GM12864 (cell line): ENCODE measurements around the gene HDAC10.

Experiments
- DNase-seq: peaks from one replicate; pipeline ENCODE4 v3.0.0-alpha.2; 2011; ENCODE audit warnings: low read depth
- H3K4me3 ChIP-seq: 2 replicates; pipeline ENCODE4 v1.5.1; 2011; ENCODE audit warnings: mild to moderate bottlenecking, low read depth, low read length, control low read depth
- TF ChIP-seq, protein P1 (sequence below): IDR thresholded peaks from 2 replicates; pipeline ENCODE4 v1.5.1; 2011; ENCODE audit warnings: low read depth, mild to moderate bottlenecking, moderate library complexity, low read length, control low read depth, inconsistent platforms; ENCODE audit errors: missing control alignments

Gene HDAC10

DNA sequence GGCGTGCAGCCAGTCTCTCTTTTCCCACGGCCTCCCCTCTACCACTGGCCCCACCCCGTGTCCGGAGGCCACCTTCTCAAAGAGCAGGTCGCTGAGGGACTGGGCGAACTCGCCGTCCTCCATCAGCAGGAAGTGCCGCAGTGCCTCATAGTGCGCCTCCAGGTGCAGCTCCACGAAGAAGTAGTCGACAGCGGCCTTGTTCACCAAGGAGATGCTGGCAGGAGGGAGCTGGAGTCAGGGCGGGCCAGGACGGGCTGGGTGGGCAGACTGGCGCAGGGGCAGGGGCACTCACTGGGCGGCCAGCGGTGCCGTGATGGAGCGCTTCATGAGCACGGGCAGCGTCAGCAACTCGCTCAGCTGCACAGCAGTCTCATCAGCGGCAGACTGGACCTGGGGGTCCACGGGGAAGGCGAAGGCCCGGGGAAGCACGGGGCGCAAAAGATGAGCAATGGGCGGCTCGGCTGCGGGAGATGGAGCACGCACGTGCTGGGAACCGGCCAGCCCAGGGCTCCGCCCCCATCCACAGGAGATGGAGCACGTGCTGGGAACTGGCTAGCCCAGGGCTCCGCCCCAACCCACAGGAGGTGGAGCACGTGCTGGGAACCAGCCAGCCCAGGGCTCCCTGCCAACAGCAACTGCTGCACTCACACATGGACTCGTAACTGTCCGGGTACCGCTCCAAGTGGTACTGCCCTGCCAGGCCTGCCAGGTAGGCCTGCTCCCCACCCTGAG is 31.9 kb downstream of the HDAC10 start:
- TF ChIP-seq, protein P1, sequence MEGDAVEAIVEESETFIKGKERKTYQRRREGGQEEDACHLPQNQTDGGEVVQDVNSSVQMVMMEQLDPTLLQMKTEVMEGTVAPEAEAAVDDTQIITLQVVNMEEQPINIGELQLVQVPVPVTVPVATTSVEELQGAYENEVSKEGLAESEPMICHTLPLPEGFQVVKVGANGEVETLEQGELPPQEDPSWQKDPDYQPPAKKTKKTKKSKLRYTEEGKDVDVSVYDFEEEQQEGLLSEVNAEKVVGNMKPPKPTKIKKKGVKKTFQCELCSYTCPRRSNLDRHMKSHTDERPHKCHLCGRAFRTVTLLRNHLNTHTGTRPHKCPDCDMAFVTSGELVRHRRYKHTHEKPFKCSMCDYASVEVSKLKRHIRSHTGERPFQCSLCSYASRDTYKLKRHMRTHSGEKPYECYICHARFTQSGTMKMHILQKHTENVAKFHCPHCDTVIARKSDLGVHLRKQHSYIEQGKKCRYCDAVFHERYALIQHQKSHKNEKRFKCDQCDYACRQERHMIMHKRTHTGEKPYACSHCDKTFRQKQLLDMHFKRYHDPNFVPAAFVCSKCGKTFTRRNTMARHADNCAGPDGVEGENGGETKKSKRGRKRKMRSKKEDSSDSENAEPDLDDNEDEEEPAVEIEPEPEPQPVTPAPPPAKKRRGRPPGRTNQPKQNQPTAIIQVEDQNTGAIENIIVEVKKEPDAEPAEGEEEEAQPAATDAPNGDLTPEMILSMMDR = no peak
- no peak for DNase-seq
- H3K4me3 ChIP-seq = no peak overlapping the region

DNA sequence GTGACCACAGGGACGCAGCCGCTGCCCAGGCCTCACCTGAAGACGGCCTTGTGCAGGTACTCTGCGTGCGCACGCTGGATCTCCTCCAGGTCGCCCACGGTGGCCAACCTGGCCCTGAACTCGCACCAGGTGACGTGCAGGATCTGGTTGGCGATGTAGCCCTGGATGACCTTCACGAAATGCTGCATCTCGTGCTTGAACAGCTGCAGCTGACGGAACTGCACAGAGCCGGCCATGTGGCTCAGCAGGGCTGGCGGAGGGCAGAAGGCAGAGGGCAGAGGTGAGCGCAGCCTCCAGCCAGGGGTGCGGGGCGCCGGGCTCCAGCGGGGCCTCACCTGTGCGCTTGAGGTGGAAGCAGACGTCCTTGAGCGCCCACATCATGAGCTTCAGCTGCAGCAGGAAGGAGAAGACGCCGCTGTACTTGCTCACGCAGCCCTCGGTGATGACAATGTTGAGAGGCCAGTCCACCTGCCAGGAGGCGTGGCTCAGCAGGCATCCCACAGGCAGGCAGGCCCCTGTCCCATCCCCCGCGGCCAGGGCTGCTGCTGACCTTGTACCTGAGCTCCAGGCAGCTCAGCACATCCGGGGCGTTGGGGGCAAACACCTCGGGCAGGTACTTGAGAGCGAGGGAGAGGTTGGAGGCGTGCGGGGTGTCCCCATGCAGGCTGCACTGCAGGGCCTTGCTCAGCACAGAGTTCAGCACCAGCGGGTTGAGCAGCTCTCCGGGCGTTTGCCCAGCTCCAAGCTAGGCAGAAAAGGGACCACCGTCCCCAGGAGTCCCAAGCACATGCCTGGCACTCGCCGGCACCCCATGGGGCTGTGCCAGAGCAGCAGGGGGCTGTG is 32.7 kb downstream of the HDAC10 start:
- H3K4me3 ChIP-seq = no peak overlapping the region
- no peak for DNase-seq
- TF ChIP-seq, protein P1 = no peak

DNA sequence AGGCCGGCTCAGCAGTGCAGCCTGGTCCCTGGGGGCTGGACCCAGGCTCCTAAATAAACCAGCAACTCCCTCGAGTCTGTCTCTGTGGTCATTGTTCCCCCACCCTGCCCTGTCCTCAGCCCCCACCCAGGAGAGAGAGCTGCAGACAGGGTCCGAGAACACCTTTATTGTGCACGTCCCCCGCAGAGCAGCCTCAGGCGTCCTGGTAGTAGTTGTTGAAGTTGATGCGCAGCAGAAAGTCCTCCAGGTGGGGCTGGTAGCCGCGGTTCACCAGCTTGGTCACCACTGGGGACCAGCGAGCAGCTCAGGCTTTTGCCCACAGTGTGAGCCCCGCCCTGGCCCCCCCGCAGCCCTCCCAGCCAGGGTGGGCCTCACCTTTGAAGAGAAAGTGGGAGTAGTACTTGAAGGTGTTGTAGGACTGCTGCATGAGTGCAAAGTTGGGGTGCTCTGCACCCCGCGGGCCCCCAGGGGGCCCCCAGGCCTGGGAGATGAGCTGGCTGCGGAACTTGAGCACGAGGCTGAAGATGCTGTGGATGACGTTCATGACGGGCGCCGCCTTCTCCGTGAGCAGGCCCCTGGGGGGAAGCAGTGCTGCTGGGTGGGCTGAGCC is 33.4 kb downstream of the HDAC10 start:
- no peak for DNase-seq
- H3K4me3 ChIP-seq = no peak overlapping the region
- TF ChIP-seq, protein P1 = no peak

DNA sequence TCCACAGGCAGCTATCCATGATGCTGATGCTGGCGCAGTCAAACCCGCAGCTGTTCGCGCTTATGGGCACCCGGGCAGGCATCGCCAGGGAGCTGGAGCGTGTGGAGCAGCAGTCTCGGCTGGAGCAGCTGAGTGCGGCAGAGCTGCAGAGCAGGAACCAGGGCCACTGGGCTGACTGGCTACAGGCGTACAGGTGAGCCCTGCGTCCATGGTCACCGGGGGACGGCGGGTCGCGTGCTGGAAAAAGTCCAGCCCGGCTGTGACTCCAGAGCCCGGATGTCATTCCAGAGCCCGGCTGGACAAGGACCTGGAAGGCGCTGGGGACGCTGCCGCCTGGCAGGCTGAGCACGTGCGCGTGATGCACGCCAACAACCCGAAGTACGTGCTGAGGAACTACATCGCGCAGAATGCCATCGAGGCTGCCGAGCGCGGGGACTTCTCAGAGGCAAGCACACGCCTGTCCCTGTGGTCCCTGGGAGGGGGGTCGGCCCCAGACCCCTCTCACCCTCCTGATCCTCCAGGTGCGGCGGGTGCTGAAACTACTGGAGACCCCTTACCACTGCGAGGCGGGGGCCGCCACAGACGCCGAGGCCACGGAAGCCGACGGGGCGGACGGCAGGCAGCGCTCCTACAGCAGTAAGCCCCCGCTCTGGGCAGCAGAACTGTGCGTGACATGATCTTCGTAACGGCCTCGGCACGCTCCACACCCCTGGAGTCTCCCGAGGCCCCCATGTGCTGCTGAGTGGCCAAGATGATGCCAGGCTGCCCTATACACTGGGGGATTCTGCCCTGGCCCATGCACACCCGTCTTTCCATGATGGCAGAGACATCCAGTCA is 34.2 kb downstream of the HDAC10 start:
- TF ChIP-seq, protein P1 = no peak
- DNase-seq = no peak
- H3K4me3 ChIP-seq = no peak overlapping the region

DNA sequence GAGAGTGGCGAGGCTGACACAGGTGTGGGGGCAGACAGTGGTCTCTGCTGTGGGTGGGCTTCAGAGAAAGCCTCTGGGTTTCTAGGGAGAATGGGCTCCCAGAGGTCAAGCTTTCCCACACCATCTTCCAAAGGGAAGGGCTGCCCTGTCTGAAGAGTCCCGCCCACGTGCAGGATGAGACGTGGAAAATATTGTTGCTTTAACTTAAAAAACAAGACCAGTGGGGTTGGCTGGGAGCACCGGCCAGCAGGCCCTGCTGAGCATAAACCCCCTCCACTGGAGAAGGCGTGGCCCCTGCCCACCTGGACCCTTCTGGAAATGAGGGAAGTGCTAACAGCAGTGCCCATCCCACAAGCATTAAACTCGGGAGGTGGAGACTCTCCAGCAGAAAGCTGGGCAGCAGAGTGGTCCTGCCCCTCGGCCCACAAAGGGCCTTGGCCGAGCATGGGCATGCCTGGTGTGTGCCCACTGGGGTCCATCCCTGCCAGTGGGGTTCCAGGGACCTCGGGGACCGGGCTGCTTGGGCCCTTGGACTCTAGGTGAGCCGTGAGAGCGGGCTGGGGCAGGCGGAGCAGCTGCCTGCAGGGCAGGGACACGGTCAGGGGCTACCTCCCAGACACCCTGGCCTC is 34.9 kb downstream of the HDAC10 start:
- TF ChIP-seq, protein P1 = no peak
- no peak overlapping the region for H3K4me3 ChIP-seq
- DNase-seq = no peak
